Neural progenitor cell (in vitro differentiated cells): Measurements from ENCODE around the gene EFCAB6.

Experiments used
- EZH2 ChIP-seq: fragments of 200-600 bp; sonication (generic); IDR thresholded peaks from 2 replicates; pipeline ENCODE4 v1.6.1; 2017; ENCODE audit warnings: antibody characterized with exemption, mild to moderate bottlenecking, moderate library complexity
- TF ChIP-seq, protein P1 (sequence below): fragments of 200-600 bp; sonication (generic); IDR thresholded peaks from 2 replicates; pipeline ENCODE4 v1.5.1; 2017; ENCODE audit warnings: antibody characterized with exemption, mild to moderate bottlenecking

DNA sequence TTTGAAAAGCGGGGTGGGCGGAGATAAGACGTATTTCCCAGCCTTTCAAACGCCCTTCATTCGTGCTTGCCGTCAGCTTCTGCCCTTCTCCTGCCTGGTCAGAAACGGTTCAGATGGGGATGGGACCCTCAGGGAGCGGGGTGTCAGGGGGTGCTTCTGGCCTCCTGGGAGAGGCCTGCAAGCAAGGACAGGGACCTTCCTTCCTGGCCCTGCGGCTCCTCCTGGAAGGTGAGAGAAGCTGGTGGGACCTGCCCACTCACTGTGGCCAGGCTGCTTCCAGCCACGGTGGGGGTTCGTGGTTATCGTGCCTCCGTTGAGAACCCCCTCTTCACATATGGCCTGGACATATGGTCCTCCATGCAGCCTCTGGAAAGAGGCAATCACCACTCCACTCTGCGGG lies 295.7 kb downstream of the EFCAB6 start:
- TF ChIP-seq, protein P1, sequence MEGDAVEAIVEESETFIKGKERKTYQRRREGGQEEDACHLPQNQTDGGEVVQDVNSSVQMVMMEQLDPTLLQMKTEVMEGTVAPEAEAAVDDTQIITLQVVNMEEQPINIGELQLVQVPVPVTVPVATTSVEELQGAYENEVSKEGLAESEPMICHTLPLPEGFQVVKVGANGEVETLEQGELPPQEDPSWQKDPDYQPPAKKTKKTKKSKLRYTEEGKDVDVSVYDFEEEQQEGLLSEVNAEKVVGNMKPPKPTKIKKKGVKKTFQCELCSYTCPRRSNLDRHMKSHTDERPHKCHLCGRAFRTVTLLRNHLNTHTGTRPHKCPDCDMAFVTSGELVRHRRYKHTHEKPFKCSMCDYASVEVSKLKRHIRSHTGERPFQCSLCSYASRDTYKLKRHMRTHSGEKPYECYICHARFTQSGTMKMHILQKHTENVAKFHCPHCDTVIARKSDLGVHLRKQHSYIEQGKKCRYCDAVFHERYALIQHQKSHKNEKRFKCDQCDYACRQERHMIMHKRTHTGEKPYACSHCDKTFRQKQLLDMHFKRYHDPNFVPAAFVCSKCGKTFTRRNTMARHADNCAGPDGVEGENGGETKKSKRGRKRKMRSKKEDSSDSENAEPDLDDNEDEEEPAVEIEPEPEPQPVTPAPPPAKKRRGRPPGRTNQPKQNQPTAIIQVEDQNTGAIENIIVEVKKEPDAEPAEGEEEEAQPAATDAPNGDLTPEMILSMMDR, result no peak
- no peak for TF ChIP-seq EZH2
